Urinary bladder (tissue), 4 donors: ENCODE data around the gene PPFIBP1. TPM values are rescaled to one million over a fixed set of nuclear protein-coding genes. Genes with fewer than 3 reads are reported as not detected.
A peak's percentile ranks its signal among the peaks of the same experiment; 100 is the strongest.

ENCODE experiments used
- DNase-seq: peaks from one replicate; pipeline ENCODE4 v3.0.0-alpha.2; 2015; ENCODE audit errors: extremely low spot score
- H3K27ac ChIP-seq: one replicate; pipeline ENCODE4 v1.5.1; 2013; ENCODE audit warnings: low read depth, mild to moderate bottlenecking, moderate library complexity
- H3K36me3 ChIP-seq: one replicate; pipeline ENCODE4 v1.6.1; 2013; ENCODE audit warnings: mild to moderate bottlenecking, moderate library complexity; ENCODE audit not compliant: insufficient read depth
- H3K4me1 ChIP-seq: one replicate; pipeline ENCODE4 v1.6.1; 2013; ENCODE audit warnings: mild to moderate bottlenecking, moderate library complexity; ENCODE audit not compliant: insufficient read depth
- H3K4me3 ChIP-seq: one replicate; pipeline ENCODE4 v1.5.1; 2013; ENCODE audit warnings: low read depth, low read length
- WGBS: extraction: QIAGEN DNeasy Blood & Tissue Kit; methylation state at CpG from one replicate; pipeline ENCODE4 v1.1.7; 2013; 5-methylcytosine and 5-hydroxymethylcytosine counted together
- polyA plus RNA-seq: library from polyadenylated mRNA; stranded (reverse); fragments of 200-250 nt; gene quantifications from one replicate; pipeline ENCODE4 v1.2.3, GENCODE V29; 2013
- total RNA-seq: library from RNA; depleted of rRNA; stranded (reverse); fragments of >200 nt; gene quantifications from one replicate; pipeline ENCODE4 v1.2.3, GENCODE V29; 2014
- donor health status: healthy with polysubstance abuse.
- donor health status: healthy.

Gene PPFIBP1
- total and polyA plus RNA-seq, 2 donors: 38.4 to 119 TPM

- WGBS: 92% methylated on average over 2 of the region's 2 CpGs
- no peak for DNase-seq
- Histone ChIP-seq H3K4me3 (no peak overlapping the region), H3K36me3 (peaks cover 16% of the 10 kb centered on the region), H3K27ac (no peak overlapping the region), H3K4me1 (no peaks in the 10 kb centered on the region)
Measured at GRCh38 chr12:27685274-27685673, 161.3 kb downstream of the PPFIBP1 start.

GRCh38 chr12:27686147-27686546 lies 162.1 kb downstream of the PPFIBP1 start:
- Histone ChIP-seq H3K36me3 (peaks cover 16% of the 10 kb centered on the region), H3K4me1 (no peaks in the 10 kb centered on the region), H3K4me3 (no peak overlapping the region), H3K27ac (no peak overlapping the region)
- no peak for DNase-seq

GRCh38 chr12:27688671-27689070 lies 164.7 kb downstream of the PPFIBP1 start:
- H3K27ac ChIP-seq: no peak overlapping the region
- 96% methylated on average over 3 of the region's 3 CpGs for WGBS
- H3K4me1 ChIP-seq: no peaks in the 10 kb centered on the region
- H3K36me3 ChIP-seq: peaks cover 12% of the 10 kb centered on the region
- no peak overlapping the region for H3K4me3 ChIP-seq
- no peak for DNase-seq

- Histone ChIP-seq H3K4me3 (no peak overlapping the region), H3K27ac (no peak overlapping the region), H3K4me1 (no peaks in the 10 kb centered on the region), H3K36me3 (peaks cover 12% of the 10 kb centered on the region)
- DNase-seq: no peak
- 96% methylated on average over 13 of the region's 13 CpGs for WGBS
Measured at GRCh38 chr12:27689558-27690180, 165.7 kb downstream of the PPFIBP1 start.

- no peak overlapping the region for H3K4me3 ChIP-seq
- WGBS: 90% methylated on average over 2 of the region's 2 CpGs
- no peaks in the 10 kb centered on the region for H3K4me1 ChIP-seq
- H3K36me3 ChIP-seq: peaks cover 4% of the 10 kb centered on the region
- H3K27ac ChIP-seq: no peak overlapping the region
- DNase-seq: no peak
Measured at GRCh38 chr12:27693403-27693802, 169.4 kb downstream of the PPFIBP1 start.

- no peak for DNase-seq
- 80% methylated on average over 6 of the region's 6 CpGs for WGBS
- H3K36me3 ChIP-seq: peaks cover 4% of the 10 kb centered on the region
Measured at GRCh38 chr12:27695556-27696292, 171.7 kb downstream of the PPFIBP1 start.

GRCh38 chr12:27696293-27696652 lies 172.3 kb downstream of the PPFIBP1 start, which contains the start of gene REP15:
REP15 (plus strand) TSS chr12:27696447; CDS start chr12:27696563, 116 bp downstream.
- no peak for DNase-seq
- 61% methylated on average over 5 of the region's 5 CpGs for WGBS
- Histone ChIP-seq H3K27ac (no peak within 1 kb of the TSS), H3K4me3 (no peak within 1 kb of the TSS), H3K4me1 (peaks cover 1% of the 10 kb centered on the region), H3K36me3 (peaks cover 4% of the 10 kb centered on the region)

More at GRCh38 chr12:27695556-27696292, 171.7 kb downstream of the PPFIBP1 start:
- Histone ChIP-seq H3K4me1 (peaks cover 1% of the 10 kb centered on the region), H3K27ac (no peak overlapping the region), H3K4me3 (no peak overlapping the region)

GRCh38 chr12:27696864-27697564 lies 173.0 kb downstream of the PPFIBP1 start:
- no peak overlapping the region for H3K27ac ChIP-seq
- peaks cover 1% of the 10 kb centered on the region for H3K4me1 ChIP-seq
- peaks cover 4% of the 10 kb centered on the region for H3K36me3 ChIP-seq
- H3K4me3 ChIP-seq: no peak overlapping the region
- DNase-seq: no peak
- 72% methylated on average over 3 of the region's 3 CpGs for WGBS

- Histone ChIP-seq H3K4me1 (peaks cover 1% of the 10 kb centered on the region), H3K27ac (no peak overlapping the region), H3K4me3 (no peak overlapping the region), H3K36me3 (no peaks in the 10 kb centered on the region)
- DNase-seq: peak; percentile 33
- 8% methylated on average over 4 of the region's 4 CpGs for WGBS
Measured at GRCh38 chr12:27703720-27704452, 179.9 kb downstream of the PPFIBP1 start.

GRCh38 chr12:27705263-27705662 lies 181.3 kb downstream of the PPFIBP1 start:
- H3K4me3 ChIP-seq: no peak overlapping the region
- WGBS: 89% methylated on average over 8 of the region's 8 CpGs
- no peak for DNase-seq
- H3K4me1 ChIP-seq: no peaks in the 10 kb centered on the region
- no peaks in the 10 kb centered on the region for H3K36me3 ChIP-seq
- H3K27ac ChIP-seq: no peak overlapping the region

- Histone ChIP-seq H3K4me1 (peaks cover 2% of the 10 kb centered on the region), H3K36me3 (no peaks in the 10 kb centered on the region), H3K4me3 (no peak overlapping the region), H3K27ac (no peak overlapping the region)
- DNase-seq: no peak
- WGBS: 83% methylated on average over 2 of the region's 2 CpGs
Measured at GRCh38 chr12:27707216-27707615, 183.2 kb downstream of the PPFIBP1 start.

GRCh38 chr12:27709212-27709931 lies 185.4 kb downstream of the PPFIBP1 start:
- Histone ChIP-seq H3K4me1 (peaks cover 2% of the 10 kb centered on the region), H3K36me3 (no peaks in the 10 kb centered on the region), H3K27ac (no peak overlapping the region), H3K4me3 (no peak overlapping the region)
- 81% methylated on average over 12 of the region's 12 CpGs for WGBS
- DNase-seq: no peak
